PFSK-1 (cell line): ENCODE results near the gene IFI44.

Experiments
- POLR2AphosphoS5 ChIP-seq: IDR thresholded peaks from 2 replicates; pipeline ENCODE4 v1.6.1; 2012; ENCODE audit warnings: low read depth, mild to moderate bottlenecking, control low read depth, low read length, moderate library complexity
- REST ChIP-seq, 2 experiments: IDR thresholded peaks; 2 replicates each; pipeline versions ENCODE4 v1.6.1 to v1.8.0; 2011 to 2012; ENCODE audit warnings: low read depth in 2 of 2, low read length in 2 of 2, control low read depth in 1 of 2, inconsistent platforms in 1 of 2, mild to moderate bottlenecking in 1 of 2, moderate library complexity in 1 of 2; ENCODE audit not compliant: insufficient read depth in 1 of 2

GRCh38 chr1:78606274-78606673 is 43.4 kb upstream of the IFI44 start:
- no peak for TF ChIP-seq POLR2AphosphoS5
- no peak for TF ChIP-seq REST (IDR thresholded peaks at IDR 0.05; ENCODE audit: insufficient read depth in 1 of 2, low read depth in 2 of 2, low read length in 2 of 2)
